K562 (cell line): ENCODE measurements around the gene SIGLEC9. TPM values are rescaled to one million over a fixed set of nuclear protein-coding genes. Genes with fewer than 3 reads are reported as not detected.

Source experiments
- CBX2 ChIP-seq: fragments of 200-600 bp; sonication (generic); IDR thresholded peaks from one replicate; pipeline ENCODE4 v1.6.1; 2012; ENCODE audit warnings: mild to moderate bottlenecking, low read length, inconsistent platforms; ENCODE audit not compliant: insufficient read depth, poor library complexity, severe bottlenecking
- CBX8 ChIP-seq: fragments of 200-600 bp; sonication (generic); IDR thresholded peaks from 2 replicates; pipeline ENCODE4 v1.6.1; 2012; ENCODE audit warnings: borderline replicate concordance, mixed run types, low read depth, mild to moderate bottlenecking, moderate library complexity, mixed read lengths, low read length, control low read depth, inconsistent platforms; ENCODE audit not compliant: poor library complexity, severe bottlenecking; ENCODE audit errors: extremely low read depth
- CHCHD3 ChIP-seq: fragments of 250-450 bp; sonication (Bioruptor Pico); IDR thresholded peaks from 2 replicates; pipeline ENCODE4 v2.1.2; 2022; ENCODE audit warnings: mild to moderate bottlenecking
- CTBP1 ChIP-seq: fragments of 450-650 bp; IDR thresholded peaks from 2 replicates; pipeline ENCODE4 v1.6.1; 2016; ENCODE audit warnings: borderline replicate concordance
- FOSL1 ChIP-seq: fragments of 200-800 bp; sonication (Bioruptor generic); conservative IDR thresholded peaks from 2 replicates; pipeline ENCODE4 v1.6.1; 2016; ENCODE audit warnings: missing genetic modification characterization, missing compliant biosample characterization
- HNRNPLL ChIP-seq: fragments of 200-400 bp; formaldehyde crosslinking; IDR thresholded peaks from 2 replicates; pipeline ENCODE4 v1.6.1; 2017; ENCODE audit warnings: low read length, low read depth, mild to moderate bottlenecking; ENCODE audit not compliant: poor library complexity, severe bottlenecking
- MCM3 ChIP-seq: fragments of 450-650 bp; IDR thresholded peaks from 2 replicates; pipeline ENCODE4 v1.6.1; 2016
- MTA2 ChIP-seq: fragments of 450-650 bp; IDR thresholded peaks from 2 replicates; pipeline ENCODE4 v1.6.1; 2016; ENCODE audit warnings: low read depth
- NBN ChIP-seq: fragments of 450-650 bp; IDR thresholded peaks from 2 replicates; pipeline ENCODE4 v1.6.1; 2016; ENCODE audit warnings: low read depth, mild to moderate bottlenecking
- NFATC3 ChIP-seq: fragments of 450-650 bp; IDR thresholded peaks from 2 replicates; pipeline ENCODE4 v1.6.1; 2017; ENCODE audit warnings: mild to moderate bottlenecking
- PHB ChIP-seq: fragments of 250-450 bp; sonication (Bioruptor Pico); IDR thresholded peaks from 2 replicates; pipeline ENCODE4 v1.5.0; 2021
- PPARD ChIP-seq: fragments of 250-450 bp; sonication (Bioruptor Pico); IDR thresholded peaks from 2 replicates; pipeline ENCODE4 v1.8.0; 2022; ENCODE audit warnings: inconsistent platforms, mild to moderate bottlenecking, moderate library complexity
- SETDB1 ChIP-seq: IDR thresholded peaks from one replicate; pipeline ENCODE4 v1.6.1; 2012; ENCODE audit warnings: low read length, control low read depth, inconsistent platforms
- SNRNP70 ChIP-seq: fragments of 200-400 bp; formaldehyde crosslinking; optimal IDR thresholded peaks from 2 replicates; pipeline ENCODE3; 2017; ENCODE audit warnings: low read depth, low read length
- TEAD2 ChIP-seq: fragments of 450-650 bp; IDR thresholded peaks from 2 replicates; pipeline ENCODE4 v1.6.1; 2016; ENCODE audit warnings: missing genetic modification characterization, control low read depth, missing compliant biosample characterization
- YBX1 ChIP-seq: fragments of 450-650 bp; IDR thresholded peaks from 2 replicates; pipeline ENCODE4 v1.7.1; 2016; ENCODE audit warnings: mild to moderate bottlenecking
- ZBED1 ChIP-seq: IDR thresholded peaks from 2 replicates; pipeline ENCODE4 v1.6.1; 2014
- ZBTB8A ChIP-seq: fragments of 450-650 bp; IDR thresholded peaks from 2 replicates; pipeline ENCODE4 v1.6.1; 2018; ENCODE audit warnings: mild to moderate bottlenecking, moderate library complexity; ENCODE audit not compliant: partially characterized antibody
- polyA plus RNA-seq, 8 experiments: library from polyadenylated mRNA; depleted of rRNA in 4 of 8; stranded (reverse) in 5 of 8; unstranded in 3 of 8; fragments of >200 nt; fragmentation: Nextera tagmentation in 2 of 8; fragmentation: Illumina TruSeq in 1 of 8; extraction: Ambion mirVana in 2 of 8; extraction: Trizol in 1 of 8; gene quantifications; 2 replicates each; pipeline versions ENCODE4 v1.2.1 to v1.2.3, GENCODE V29; 2011 to 2014; ENCODE audit warnings: inconsistent platforms in 1 of 8, missing spikeins in 1 of 8
- total RNA-seq, 7 experiments: library from RNA; depleted of rRNA in 6 of 7; stranded (reverse); fragments of >200 nt in 6 of 7; fragmentation: Illumina TruSeq in 2 of 7; extraction: Trizol in 2 of 7; gene quantifications; 2 replicates each; pipeline versions ENCODE4 v1.2.1 to v1.2.3, GENCODE V29; 2011 to 2021; ENCODE audit warnings: low replicate concordance in 1 of 7
- TF ChIP-seq, protein P1 (sequence below): sonication (generic); formaldehyde crosslinking; IDR thresholded peaks from 2 replicates; pipeline ENCODE4 v1.8.0; 2022; ENCODE audit warnings: mild to moderate bottlenecking, missing genetic modification reagents
- TF ChIP-seq, protein P2 (sequence below), 2 experiments: IDR thresholded peaks in 1 of 2; conservative IDR thresholded peaks in 1 of 2; 2 replicates each; pipeline ENCODE4 v1.6.1; 2016; ENCODE audit warnings: low read depth in 2 of 2, mild to moderate bottlenecking in 1 of 2, missing compliant biosample characterization in 1 of 2, missing genetic modification characterization in 1 of 2, moderate library complexity in 1 of 2
- TF ChIP-seq, protein P3 (sequence below): fragments of 450-650 bp; IDR thresholded peaks from 2 replicates; pipeline ENCODE4 v1.6.1; 2017; ENCODE audit warnings: antibody characterized with exemption, mild to moderate bottlenecking

The SIGLEC9 gene
- total and polyA plus RNA-seq, 9 of the 15 experiments (the other 6 are each of a cell fraction or from before 2014, with no cell fraction given): 0.09 to 0.34 (median 0.22) TPM; not detected in 4

DNA sequence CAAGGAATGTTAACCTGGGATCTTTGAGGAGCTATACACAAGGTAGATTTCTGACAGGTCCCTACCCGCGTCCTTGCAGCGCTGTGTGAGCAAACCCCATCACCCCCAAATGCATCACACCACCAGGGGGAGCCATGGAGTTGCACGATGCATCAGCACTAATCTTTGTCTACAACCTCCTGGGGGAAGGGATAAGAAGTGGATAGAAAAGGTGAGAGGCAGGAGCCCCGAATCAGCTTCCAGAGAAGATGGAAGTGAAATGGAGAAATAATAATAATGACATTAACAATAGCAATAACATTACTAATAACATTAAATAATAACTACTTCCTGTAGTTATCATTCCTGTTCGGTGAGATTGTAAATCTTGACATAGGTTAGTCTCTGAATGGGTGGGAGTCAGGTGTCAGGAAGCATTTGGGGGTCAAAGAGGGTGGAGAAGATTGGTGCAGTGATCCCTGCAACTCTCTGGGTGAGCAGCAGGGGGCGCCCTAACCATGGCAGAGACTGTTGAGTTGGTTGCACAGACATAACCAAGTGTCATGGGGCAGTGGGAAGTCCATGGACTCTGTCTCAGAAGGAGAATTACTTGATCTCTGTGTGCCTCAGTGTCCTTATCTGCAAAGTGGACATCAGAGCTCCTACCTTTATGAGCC is 33.9 kb downstream of the SIGLEC9 start (continued):
- TF ChIP-seq NFATC3 (no peak), FOSL1 (tag) (no peak; the same call in 1 of the 2 replicates), PHB (CRISPR knock-in tag) (no peak), TEAD2 (tag) (no peak), MTA2 (no peak), CHCHD3 (no peak), ZBED1 (no peak), NBN (0 out of 2 replicates have a peak, but pooled peaks have one; percentile 49), MCM3 (no peak), HNRNPLL (no peak), ZBTB8A (no peak), SETDB1 (no peak), CBX2 (no peak), SNRNP70 (no peak), PPARD (CRISPR knock-in tag) (no peak), YBX1 (no peak), CBX8 (no peak), CTBP1 (peak; percentile 81)
- TF ChIP-seq, protein P1, sequence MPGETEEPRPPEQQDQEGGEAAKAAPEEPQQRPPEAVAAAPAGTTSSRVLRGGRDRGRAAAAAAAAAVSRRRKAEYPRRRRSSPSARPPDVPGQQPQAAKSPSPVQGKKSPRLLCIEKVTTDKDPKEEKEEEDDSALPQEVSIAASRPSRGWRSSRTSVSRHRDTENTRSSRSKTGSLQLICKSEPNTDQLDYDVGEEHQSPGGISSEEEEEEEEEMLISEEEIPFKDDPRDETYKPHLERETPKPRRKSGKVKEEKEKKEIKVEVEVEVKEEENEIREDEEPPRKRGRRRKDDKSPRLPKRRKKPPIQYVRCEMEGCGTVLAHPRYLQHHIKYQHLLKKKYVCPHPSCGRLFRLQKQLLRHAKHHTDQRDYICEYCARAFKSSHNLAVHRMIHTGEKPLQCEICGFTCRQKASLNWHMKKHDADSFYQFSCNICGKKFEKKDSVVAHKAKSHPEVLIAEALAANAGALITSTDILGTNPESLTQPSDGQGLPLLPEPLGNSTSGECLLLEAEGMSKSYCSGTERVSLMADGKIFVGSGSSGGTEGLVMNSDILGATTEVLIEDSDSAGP: no peak
- TF ChIP-seq, protein P2, sequence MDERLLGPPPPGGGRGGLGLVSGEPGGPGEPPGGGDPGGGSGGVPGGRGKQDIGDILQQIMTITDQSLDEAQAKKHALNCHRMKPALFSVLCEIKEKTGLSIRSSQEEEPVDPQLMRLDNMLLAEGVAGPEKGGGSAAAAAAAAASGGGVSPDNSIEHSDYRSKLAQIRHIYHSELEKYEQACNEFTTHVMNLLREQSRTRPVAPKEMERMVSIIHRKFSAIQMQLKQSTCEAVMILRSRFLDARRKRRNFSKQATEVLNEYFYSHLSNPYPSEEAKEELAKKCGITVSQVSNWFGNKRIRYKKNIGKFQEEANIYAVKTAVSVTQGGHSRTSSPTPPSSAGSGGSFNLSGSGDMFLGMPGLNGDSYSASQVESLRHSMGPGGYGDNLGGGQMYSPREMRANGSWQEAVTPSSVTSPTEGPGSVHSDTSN (CRISPR knock-in tag; IDR thresholded peaks at IDR 0.05; ENCODE audit: low read depth): no peak
- TF ChIP-seq, protein P2 (tag; conservative IDR thresholded peaks at IDR 0.05; ENCODE audit: low read depth): 0 out of 2 replicates have a peak, but pooled peaks have one; percentile 7
- TF ChIP-seq, protein P3, sequence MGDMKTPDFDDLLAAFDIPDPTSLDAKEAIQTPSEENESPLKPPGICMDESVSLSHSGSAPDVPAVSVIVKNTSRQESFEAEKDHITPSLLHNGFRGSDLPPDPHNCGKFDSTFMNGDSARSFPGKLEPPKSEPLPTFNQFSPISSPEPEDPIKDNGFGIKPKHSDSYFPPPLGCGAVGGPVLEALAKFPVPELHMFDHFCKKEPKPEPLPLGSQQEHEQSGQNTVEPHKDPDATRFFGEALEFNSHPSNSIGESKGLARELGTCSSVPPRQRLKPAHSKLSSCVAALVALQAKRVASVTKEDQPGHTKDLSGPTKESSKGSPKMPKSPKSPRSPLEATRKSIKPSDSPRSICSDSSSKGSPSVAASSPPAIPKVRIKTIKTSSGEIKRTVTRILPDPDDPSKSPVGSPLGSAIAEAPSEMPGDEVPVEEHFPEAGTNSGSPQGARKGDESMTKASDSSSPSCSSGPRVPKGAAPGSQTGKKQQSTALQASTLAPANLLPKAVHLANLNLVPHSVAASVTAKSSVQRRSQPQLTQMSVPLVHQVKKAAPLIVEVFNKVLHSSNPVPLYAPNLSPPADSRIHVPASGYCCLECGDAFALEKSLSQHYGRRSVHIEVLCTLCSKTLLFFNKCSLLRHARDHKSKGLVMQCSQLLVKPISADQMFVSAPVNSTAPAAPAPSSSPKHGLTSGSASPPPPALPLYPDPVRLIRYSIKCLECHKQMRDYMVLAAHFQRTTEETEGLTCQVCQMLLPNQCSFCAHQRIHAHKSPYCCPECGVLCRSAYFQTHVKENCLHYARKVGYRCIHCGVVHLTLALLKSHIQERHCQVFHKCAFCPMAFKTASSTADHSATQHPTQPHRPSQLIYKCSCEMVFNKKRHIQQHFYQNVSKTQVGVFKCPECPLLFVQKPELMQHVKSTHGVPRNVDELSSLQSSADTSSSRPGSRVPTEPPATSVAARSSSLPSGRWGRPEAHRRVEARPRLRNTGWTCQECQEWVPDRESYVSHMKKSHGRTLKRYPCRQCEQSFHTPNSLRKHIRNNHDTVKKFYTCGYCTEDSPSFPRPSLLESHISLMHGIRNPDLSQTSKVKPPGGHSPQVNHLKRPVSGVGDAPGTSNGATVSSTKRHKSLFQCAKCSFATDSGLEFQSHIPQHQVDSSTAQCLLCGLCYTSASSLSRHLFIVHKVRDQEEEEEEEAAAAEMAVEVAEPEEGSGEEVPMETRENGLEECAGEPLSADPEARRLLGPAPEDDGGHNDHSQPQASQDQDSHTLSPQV: no peak
